ENCODE results near the gene RGS8.

The RGS8 gene

DNA sequence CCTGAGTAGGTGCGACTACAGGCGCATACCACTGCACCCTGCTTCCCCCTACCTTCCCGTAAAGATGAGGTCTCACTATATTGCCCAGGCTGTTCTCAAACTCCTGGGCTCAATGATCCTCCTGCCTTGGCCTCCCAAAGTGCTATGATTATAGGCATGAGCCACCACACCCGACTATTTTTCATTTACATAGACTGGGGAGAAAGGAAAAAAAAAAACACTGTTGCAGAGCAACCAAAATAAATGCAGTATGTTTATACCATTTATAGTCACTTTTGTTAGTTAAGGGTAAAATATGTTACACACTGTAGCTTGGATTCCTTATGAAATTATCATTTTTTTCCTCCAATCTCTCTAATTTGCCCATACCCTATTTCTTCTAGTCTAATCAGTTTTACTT, 35.2 kb upstream of the RGS8 start:
- FAIRE-seq (no peak), DNase-seq (ENCODE audit: insufficient read length, low spot score) (no peak)
- TF ChIP-seq POLR2A (IDR thresholded peaks at IDR 0.05; ENCODE audit: low read depth, low read length) = no peak
- TF ChIP-seq SPI1 (IDR thresholded peaks at IDR 0.05; ENCODE audit: low read depth, low read length) = no peak
- TF ChIP-seq POU2F2 (IDR thresholded peaks at IDR 0.05; ENCODE audit: low read depth, low read length) = no peak
- TF ChIP-seq POLR2AphosphoS5 (IDR thresholded peaks at IDR 0.05; ENCODE audit: low read depth, low read length) = no peak
- no peak for TF ChIP-seq PAX5 (IDR thresholded peaks at IDR 0.05; ENCODE audit: insufficient read depth, low read length, severe bottlenecking)
- TF ChIP-seq TAF1 (IDR thresholded peaks at IDR 0.05; ENCODE audit: low read depth, low read length) = no peak

DNA sequence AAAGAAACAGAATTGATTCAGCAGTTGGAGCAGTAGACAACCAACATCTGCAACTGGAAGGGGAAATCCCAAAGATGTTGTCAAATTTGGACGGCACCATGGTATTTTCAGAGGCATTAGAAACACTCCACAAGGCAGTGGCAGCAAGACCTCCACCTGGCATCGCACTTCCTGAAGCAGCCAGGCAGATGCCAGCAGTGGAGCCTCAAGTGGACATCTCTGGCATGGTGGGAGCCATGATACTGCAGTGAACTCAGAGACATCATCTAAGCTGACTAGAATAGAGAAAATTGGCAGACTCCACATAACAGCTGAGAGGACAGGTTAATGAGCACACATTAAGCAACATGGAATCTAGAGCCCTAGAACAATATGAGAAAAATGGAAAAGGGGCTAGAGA, 33.9 kb upstream of the RGS8 start:
- FAIRE-seq = peak; percentile 69
- no peak for DNase-seq (ENCODE audit: insufficient read length, low spot score)
- no peak for TF ChIP-seq SPI1 (IDR thresholded peaks at IDR 0.05; ENCODE audit: low read depth, low read length)
- TF ChIP-seq POLR2A (IDR thresholded peaks at IDR 0.05; ENCODE audit: low read depth, low read length) = no peak
- TF ChIP-seq POLR2AphosphoS5 (IDR thresholded peaks at IDR 0.05; ENCODE audit: low read depth, low read length) = no peak
- TF ChIP-seq PAX5 (IDR thresholded peaks at IDR 0.05; ENCODE audit: insufficient read depth, low read length, severe bottlenecking) = no peak
- no peak for TF ChIP-seq TAF1 (IDR thresholded peaks at IDR 0.05; ENCODE audit: low read depth, low read length)
- no peak for TF ChIP-seq POU2F2 (IDR thresholded peaks at IDR 0.05; ENCODE audit: low read depth, low read length)

DNA sequence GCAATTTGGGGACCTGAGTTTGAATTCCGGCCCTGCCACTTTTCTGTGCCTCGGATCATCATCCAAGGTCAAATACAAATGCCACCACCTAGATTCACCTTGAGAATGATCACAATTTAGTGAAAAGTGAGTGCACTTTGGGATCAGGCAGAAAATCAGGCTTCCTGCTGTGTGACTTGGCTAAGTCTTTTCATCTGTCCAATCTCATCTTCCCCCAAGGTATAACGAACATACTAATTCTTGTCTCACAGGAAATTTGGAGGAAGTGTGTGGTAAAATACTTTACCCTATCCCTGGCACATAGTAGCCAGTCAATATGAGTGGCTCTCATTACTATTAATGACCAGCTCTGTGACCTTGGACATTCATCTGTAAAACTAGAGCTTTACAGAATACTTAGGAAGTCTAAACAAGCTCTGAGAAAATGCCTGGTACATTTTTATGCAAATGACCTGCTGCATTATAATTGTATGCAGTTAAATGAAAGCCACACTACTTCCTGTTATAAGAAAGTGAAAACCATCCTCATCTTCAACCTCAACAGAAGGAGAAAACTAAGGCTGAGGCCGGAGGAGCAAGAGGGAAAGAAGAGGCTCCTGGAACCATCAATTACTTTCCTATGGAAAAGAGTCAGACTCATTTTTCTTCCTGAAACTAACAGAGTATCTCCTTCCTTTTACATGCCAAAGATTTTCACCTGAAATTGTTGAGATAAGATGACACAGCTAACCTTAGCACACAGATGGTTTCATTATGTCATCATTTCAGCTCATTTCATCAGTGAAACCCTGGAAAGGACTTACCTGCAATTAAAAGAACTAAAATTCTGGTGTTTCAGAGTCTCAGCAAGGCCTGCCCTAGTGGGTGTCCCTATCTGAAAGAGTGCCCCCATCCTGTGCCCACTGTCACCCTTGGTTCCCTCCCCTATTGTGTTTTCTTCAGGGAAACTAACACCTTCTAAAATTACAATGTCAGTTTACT, 32.6 kb upstream of the RGS8 start:
- TF ChIP-seq POU2F2 (IDR thresholded peaks at IDR 0.05; ENCODE audit: low read depth, low read length) = peak; percentile 74
- TF ChIP-seq POLR2AphosphoS5 (IDR thresholded peaks at IDR 0.05; ENCODE audit: low read depth, low read length) = no peak
- no peak for TF ChIP-seq PAX5 (IDR thresholded peaks at IDR 0.05; ENCODE audit: insufficient read depth, low read length, severe bottlenecking)
- no peak for TF ChIP-seq TAF1 (IDR thresholded peaks at IDR 0.05; ENCODE audit: low read depth, low read length)
- peak; percentile 28 for FAIRE-seq
- no peak for DNase-seq (ENCODE audit: insufficient read length, low spot score)

DNA sequence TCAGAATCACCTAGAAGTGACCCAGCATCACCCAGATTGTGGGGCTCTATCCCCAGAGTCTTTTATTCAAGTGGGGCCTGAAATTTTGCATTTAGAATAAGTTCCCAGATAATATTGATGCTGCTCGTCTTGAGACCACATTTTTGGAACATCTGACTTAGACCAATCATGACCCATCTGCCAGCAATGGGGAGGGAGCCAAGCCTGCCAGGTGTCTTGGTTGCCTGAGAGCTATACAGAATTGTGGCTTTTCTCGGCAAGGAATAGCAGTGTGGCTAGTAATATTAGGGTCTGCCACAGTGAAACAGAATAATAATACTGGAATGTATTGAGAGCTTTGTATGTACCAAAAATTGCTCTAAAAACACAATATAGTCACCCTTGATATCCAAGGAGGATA, 31.1 kb upstream of the RGS8 start:
- FAIRE-seq (no peak), DNase-seq (ENCODE audit: insufficient read length, low spot score) (no peak)
- no peak for TF ChIP-seq PAX5 (IDR thresholded peaks at IDR 0.05; ENCODE audit: insufficient read depth, low read length, severe bottlenecking)
- TF ChIP-seq SPI1 (IDR thresholded peaks at IDR 0.05; ENCODE audit: low read depth, low read length) = no peak
- TF ChIP-seq TAF1 (IDR thresholded peaks at IDR 0.05; ENCODE audit: low read depth, low read length) = no peak
- TF ChIP-seq POU2F2 (IDR thresholded peaks at IDR 0.05; ENCODE audit: low read depth, low read length) = no peak
- no peak for TF ChIP-seq POLR2A (IDR thresholded peaks at IDR 0.05; ENCODE audit: low read depth, low read length)
- no peak for TF ChIP-seq POLR2AphosphoS5 (IDR thresholded peaks at IDR 0.05; ENCODE audit: low read depth, low read length)

DNA sequence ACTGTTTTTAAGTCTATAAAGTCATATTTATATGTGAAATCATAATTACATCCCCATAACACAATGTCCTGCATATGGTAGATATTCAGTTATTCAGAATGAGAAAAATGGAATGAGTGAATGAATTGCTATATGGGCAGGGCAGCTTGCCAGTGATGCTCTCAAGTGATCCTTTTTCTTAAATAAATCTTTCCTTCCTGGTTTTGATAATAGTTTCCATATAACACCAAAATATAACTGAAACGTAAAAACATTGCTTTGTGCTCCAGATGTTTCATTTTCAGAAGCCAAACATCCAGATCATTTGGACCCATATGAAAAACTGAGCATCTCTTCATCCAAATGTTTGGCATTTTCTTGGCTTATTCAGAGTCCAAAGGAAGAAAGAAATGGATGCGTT, 30.2 kb upstream of the RGS8 start:
- DNase-seq (ENCODE audit: insufficient read length, low spot score) = no peak
- TF ChIP-seq POU2F2 (IDR thresholded peaks at IDR 0.05; ENCODE audit: low read depth, low read length) = no peak
- TF ChIP-seq POLR2A (IDR thresholded peaks at IDR 0.05; ENCODE audit: low read depth, low read length) = no peak
- TF ChIP-seq TAF1 (IDR thresholded peaks at IDR 0.05; ENCODE audit: low read depth, low read length) = no peak
- no peak for FAIRE-seq

DNA sequence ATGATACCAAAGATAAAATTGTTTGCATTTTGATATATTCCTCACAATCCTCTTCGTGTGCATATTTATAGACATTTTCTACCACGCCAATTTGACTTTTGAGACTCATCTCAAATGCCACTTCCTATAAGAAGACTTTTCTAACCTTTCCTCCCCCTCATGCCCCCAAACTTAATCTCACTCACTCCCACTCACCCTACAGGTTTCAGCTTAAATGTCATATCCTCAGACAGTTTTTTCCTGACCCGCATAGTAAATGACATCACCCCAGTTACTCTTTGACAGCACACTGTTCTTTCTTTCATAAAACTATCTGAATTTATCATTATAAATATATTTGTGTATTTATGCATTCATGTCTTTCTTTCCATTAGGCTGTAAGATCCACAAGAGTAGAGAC, 29.6 kb upstream of the RGS8 start:
- FAIRE-seq = no peak
- TF ChIP-seq SPI1 (IDR thresholded peaks at IDR 0.05; ENCODE audit: low read depth, low read length) (0 out of 2 replicates have a peak, but pooled peaks have one; percentile 2), POLR2AphosphoS5 (IDR thresholded peaks at IDR 0.05; ENCODE audit: low read depth, low read length) (no peak)
- DNase-seq (ENCODE audit: insufficient read length, low spot score) = no peak

DNA sequence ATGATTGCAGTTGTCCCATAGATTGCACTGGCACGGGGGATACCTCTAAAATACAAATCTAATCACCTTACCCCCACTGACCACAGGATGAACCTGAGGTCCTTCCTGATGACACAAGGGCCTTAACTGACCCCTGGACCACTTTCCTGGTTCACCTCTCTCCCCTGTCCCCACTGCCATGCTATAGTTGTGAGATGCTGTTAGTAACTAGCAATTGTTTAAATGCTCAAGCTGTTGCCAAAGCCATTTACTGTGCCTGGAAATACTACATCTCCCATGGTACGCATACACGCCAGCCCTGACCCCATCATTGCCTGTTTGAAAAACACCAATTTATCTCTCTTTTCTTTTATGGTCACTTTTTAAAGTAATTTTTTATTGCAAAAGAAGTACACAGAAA, 29.1 kb upstream of the RGS8 start:
- DNase-seq (ENCODE audit: insufficient read length, low spot score) (no peak), FAIRE-seq (no peak)
- no peak for TF ChIP-seq POLR2A (IDR thresholded peaks at IDR 0.05; ENCODE audit: low read depth, low read length)
- no peak for TF ChIP-seq SPI1 (IDR thresholded peaks at IDR 0.05; ENCODE audit: low read depth, low read length)
- TF ChIP-seq POLR2AphosphoS5 (IDR thresholded peaks at IDR 0.05; ENCODE audit: low read depth, low read length) = no peak
- TF ChIP-seq TAF1 (IDR thresholded peaks at IDR 0.05; ENCODE audit: low read depth, low read length) = no peak
- no peak for TF ChIP-seq POU2F2 (IDR thresholded peaks at IDR 0.05; ENCODE audit: low read depth, low read length)
- no peak for TF ChIP-seq PAX5 (IDR thresholded peaks at IDR 0.05; ENCODE audit: insufficient read depth, low read length, severe bottlenecking)

DNA sequence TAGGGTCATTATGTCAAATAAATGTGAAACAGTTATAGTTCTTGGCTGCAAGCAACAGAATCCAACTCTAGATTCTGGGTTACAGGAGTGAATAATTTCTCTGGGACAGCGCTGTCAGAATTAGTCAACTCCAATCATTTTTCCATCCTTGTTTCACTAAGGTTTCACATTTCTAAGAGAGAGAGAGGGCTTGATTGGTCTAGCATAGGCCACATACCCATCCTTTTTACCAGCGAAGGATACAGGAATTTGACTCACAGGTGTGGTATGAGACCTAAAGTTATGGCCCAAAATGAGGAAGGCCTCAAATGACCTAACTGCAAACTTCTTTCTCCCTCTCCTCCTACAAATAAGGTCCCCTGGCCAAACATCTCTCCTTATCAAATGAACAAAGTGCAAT, 25.5 kb upstream of the RGS8 start:
- no peak for TF ChIP-seq POU2F2 (IDR thresholded peaks at IDR 0.05; ENCODE audit: low read depth, low read length)
- no peak for TF ChIP-seq POLR2AphosphoS5 (IDR thresholded peaks at IDR 0.05; ENCODE audit: low read depth, low read length)
- FAIRE-seq (no peak), DNase-seq (ENCODE audit: insufficient read length, low spot score) (no peak)

DNA sequence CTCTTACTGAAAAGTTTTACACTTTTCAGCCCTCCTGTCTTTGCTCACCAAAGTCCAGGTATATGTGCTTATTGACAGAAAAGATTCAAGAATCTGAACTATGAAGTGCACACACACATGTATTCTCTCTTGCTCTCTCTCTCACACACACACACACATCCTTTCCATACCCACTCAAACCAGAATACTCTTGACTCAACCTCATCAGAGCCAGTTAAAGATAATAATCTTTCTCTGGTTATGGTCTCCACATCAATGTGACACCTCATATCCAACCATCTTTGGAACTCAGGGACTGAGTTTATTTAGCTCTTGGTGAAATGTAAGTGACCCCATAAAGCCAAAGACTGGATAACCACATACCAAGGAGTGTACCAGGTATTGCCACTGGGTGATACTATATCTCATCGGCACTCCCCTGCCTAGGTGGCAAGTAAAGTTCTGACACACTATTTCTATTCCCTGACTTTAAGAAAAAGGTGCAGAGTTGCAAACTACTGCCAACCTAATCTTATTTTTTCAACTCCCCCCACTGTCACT, 24.9 kb upstream of the RGS8 start:
- DNase-seq (ENCODE audit: insufficient read length, low spot score) (no peak), FAIRE-seq (no peak)
- TF ChIP-seq PAX5 (IDR thresholded peaks at IDR 0.05; ENCODE audit: insufficient read depth, low read length, severe bottlenecking) (no peak), TAF1 (IDR thresholded peaks at IDR 0.05; ENCODE audit: low read depth, low read length) (no peak), POU2F2 (IDR thresholded peaks at IDR 0.05; ENCODE audit: low read depth, low read length) (no peak), POLR2A (IDR thresholded peaks at IDR 0.05; ENCODE audit: low read depth, low read length) (no peak), POLR2AphosphoS5 (IDR thresholded peaks at IDR 0.05; ENCODE audit: low read depth, low read length) (no peak), SPI1 (IDR thresholded peaks at IDR 0.05; ENCODE audit: low read depth, low read length) (no peak)

DNA sequence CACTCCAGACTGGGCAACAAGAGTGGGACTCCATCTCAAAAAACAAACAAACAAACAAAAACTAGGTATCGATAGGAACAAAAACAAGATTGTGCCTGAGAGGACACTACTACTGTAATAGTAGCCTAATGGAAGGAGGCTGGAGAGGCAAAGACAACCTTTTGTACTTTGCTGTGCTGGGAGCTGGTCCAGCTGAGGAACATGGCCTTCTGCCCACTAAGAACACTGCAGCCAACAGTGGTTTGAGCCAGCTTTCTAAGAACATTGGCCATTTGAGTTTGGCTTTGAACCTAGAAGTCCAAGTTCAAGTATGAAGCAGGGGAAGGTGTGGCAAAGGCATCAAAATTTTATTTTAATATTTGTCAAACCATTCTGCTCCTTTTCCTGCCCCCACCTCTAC, 22.7 kb upstream of the RGS8 start:
- no peak for FAIRE-seq
- DNase-seq (ENCODE audit: insufficient read length, low spot score) = no peak
- TF ChIP-seq POLR2AphosphoS5 (IDR thresholded peaks at IDR 0.05; ENCODE audit: low read depth, low read length) (no peak), SPI1 (IDR thresholded peaks at IDR 0.05; ENCODE audit: low read depth, low read length) (no peak), TAF1 (IDR thresholded peaks at IDR 0.05; ENCODE audit: low read depth, low read length) (no peak), PAX5 (IDR thresholded peaks at IDR 0.05; ENCODE audit: insufficient read depth, low read length, severe bottlenecking) (no peak), POU2F2 (IDR thresholded peaks at IDR 0.05; ENCODE audit: low read depth, low read length) (no peak), POLR2A (IDR thresholded peaks at IDR 0.05; ENCODE audit: low read depth, low read length) (no peak)
